ENCODE data around the gene NDST3. TPM values are rescaled to one million over a fixed set of nuclear protein-coding genes. Genes with fewer than 3 reads are reported as not detected.

NDST3 gene
- polyA plus RNA-seq, 1 of the 3 experiments (the other 2 are of a cell fraction) = 1.2 TPM

DNA sequence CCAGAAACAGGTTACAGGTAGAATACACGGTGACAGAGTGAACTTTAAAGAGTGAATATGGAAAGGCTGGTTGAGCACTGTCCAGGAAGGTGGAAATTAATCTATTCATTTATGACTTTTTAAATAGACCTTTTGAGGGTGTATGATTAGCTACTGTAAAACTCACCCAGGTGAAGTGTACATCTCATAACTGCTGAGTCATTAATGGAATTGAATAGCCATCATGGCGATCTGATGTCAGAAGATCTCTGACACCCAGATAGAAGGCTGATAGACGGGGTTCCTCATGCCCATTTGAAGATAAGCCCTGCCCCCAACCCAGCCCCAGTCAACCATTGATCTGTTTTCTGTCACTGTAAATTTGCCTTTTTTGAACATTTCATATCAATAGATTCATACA, 234.5 kb downstream of the NDST3 start:
- ChIA-PET CTCF (no interaction called here), POLR2A (no interaction called here)
- Histone ChIP-seq H3K27me3 (ENCODE audit: insufficient read depth) (no peaks in the 10 kb centered on the region), H3K9me2 (no peaks in the 10 kb centered on the region), H4K20me1 (ENCODE audit: insufficient read depth) (no peaks in the 10 kb centered on the region), H3K79me2 (ENCODE audit: insufficient read depth) (no peaks in the 10 kb centered on the region), H3K27ac (ENCODE audit: low read depth in 2 of 2, low read length in 1 of 2) (no peak overlapping the region), H3K9me3 (no peaks in the 10 kb centered on the region), H3F3A (replicated peaks; ENCODE audit: insufficient read depth) (peaks cover 7% of the 10 kb centered on the region), H3K9ac (no peak overlapping the region), H3K4me3 (ENCODE audit: low read depth in 2 of 2, low read length in 1 of 2) (no peak overlapping the region), H3K36me3 (replicated peaks in 1 of 2; ENCODE audit: control insufficient read depth in 1 of 2, insufficient read depth in 2 of 2, low read length in 1 of 2) (no peaks in the 10 kb centered on the region), H3K4me1 (ENCODE audit: control insufficient read depth in 1 of 2, insufficient read depth in 2 of 2, low read depth in 1 of 2, low read length in 1 of 2) (no peaks in the 10 kb centered on the region; a peak in 1 of 4 replicates), H3K4me2 (no peak overlapping the region), H2AFZ (ENCODE audit: low read depth) (no peak overlapping the region)
- no peak for TF ChIP-seq RFX5 (IDR thresholded peaks at IDR 0.05; ENCODE audit: low read length)
- TF ChIP-seq, protein P1, sequence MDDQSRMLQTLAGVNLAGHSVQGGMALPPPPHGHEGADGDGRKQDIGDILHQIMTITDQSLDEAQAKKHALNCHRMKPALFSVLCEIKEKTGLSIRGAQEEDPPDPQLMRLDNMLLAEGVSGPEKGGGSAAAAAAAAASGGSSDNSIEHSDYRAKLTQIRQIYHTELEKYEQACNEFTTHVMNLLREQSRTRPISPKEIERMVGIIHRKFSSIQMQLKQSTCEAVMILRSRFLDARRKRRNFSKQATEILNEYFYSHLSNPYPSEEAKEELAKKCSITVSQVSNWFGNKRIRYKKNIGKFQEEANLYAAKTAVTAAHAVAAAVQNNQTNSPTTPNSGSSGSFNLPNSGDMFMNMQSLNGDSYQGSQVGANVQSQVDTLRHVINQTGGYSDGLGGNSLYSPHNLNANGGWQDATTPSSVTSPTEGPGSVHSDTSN (IDR thresholded peaks at IDR 0.05) = no peak
- TF ChIP-seq MXI1 (IDR thresholded peaks at IDR 0.05; ENCODE audit: low read depth, low read length) = no peak
- no peak for TF ChIP-seq SIN3A (IDR thresholded peaks at IDR 0.05; ENCODE audit: borderline replicate concordance, low read depth, low read length)
- no peak for TF ChIP-seq POLR2AphosphoS5 (IDR thresholded peaks at IDR 0.05; ENCODE audit: low read depth, low read length)
- TF ChIP-seq EP300 (IDR thresholded peaks at IDR 0.05; ENCODE audit: borderline replicate concordance in 1 of 2, low read depth in 1 of 2, low read length in 1 of 2) = no peak
- TF ChIP-seq CHD2 (IDR thresholded peaks at IDR 0.05; ENCODE audit: low read length, partially characterized antibody) = no peak
- TF ChIP-seq, protein P2, sequence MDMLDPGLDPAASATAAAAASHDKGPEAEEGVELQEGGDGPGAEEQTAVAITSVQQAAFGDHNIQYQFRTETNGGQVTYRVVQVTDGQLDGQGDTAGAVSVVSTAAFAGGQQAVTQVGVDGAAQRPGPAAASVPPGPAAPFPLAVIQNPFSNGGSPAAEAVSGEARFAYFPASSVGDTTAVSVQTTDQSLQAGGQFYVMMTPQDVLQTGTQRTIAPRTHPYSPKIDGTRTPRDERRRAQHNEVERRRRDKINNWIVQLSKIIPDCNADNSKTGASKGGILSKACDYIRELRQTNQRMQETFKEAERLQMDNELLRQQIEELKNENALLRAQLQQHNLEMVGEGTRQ (IDR thresholded peaks at IDR 0.05; ENCODE audit: borderline replicate concordance, low read depth, low read length) = no peak
- TF ChIP-seq NFIC (IDR thresholded peaks at IDR 0.05; ENCODE audit: borderline replicate concordance) = no peak
- no peak for TF ChIP-seq YY1 (IDR thresholded peaks at IDR 0.05; ENCODE audit: low read depth)
- TF ChIP-seq, protein P3, sequence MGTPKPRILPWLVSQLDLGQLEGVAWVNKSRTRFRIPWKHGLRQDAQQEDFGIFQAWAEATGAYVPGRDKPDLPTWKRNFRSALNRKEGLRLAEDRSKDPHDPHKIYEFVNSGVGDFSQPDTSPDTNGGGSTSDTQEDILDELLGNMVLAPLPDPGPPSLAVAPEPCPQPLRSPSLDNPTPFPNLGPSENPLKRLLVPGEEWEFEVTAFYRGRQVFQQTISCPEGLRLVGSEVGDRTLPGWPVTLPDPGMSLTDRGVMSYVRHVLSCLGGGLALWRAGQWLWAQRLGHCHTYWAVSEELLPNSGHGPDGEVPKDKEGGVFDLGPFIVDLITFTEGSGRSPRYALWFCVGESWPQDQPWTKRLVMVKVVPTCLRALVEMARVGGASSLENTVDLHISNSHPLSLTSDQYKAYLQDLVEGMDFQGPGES (IDR thresholded peaks at IDR 0.05; ENCODE audit: low read depth, low read length) = no peak
- TF ChIP-seq EZH2phosphoT487 (IDR thresholded peaks at IDR 0.05; ENCODE audit: borderline replicate concordance, low read depth) = no peak
- TF ChIP-seq TAF1 (IDR thresholded peaks at IDR 0.05; ENCODE audit: borderline replicate concordance, low read depth, low read length) = no peak
- no peak for TF ChIP-seq JUND (IDR thresholded peaks at IDR 0.05)
- no peak for TF ChIP-seq GABPA (IDR thresholded peaks at IDR 0.05; ENCODE audit: low read depth)
- TF ChIP-seq, protein P4, sequence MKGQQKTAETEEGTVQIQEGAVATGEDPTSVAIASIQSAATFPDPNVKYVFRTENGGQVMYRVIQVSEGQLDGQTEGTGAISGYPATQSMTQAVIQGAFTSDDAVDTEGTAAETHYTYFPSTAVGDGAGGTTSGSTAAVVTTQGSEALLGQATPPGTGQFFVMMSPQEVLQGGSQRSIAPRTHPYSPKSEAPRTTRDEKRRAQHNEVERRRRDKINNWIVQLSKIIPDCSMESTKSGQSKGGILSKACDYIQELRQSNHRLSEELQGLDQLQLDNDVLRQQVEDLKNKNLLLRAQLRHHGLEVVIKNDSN (IDR thresholded peaks at IDR 0.05; ENCODE audit: borderline replicate concordance, low read depth) = no peak
- TF ChIP-seq, protein P5, sequence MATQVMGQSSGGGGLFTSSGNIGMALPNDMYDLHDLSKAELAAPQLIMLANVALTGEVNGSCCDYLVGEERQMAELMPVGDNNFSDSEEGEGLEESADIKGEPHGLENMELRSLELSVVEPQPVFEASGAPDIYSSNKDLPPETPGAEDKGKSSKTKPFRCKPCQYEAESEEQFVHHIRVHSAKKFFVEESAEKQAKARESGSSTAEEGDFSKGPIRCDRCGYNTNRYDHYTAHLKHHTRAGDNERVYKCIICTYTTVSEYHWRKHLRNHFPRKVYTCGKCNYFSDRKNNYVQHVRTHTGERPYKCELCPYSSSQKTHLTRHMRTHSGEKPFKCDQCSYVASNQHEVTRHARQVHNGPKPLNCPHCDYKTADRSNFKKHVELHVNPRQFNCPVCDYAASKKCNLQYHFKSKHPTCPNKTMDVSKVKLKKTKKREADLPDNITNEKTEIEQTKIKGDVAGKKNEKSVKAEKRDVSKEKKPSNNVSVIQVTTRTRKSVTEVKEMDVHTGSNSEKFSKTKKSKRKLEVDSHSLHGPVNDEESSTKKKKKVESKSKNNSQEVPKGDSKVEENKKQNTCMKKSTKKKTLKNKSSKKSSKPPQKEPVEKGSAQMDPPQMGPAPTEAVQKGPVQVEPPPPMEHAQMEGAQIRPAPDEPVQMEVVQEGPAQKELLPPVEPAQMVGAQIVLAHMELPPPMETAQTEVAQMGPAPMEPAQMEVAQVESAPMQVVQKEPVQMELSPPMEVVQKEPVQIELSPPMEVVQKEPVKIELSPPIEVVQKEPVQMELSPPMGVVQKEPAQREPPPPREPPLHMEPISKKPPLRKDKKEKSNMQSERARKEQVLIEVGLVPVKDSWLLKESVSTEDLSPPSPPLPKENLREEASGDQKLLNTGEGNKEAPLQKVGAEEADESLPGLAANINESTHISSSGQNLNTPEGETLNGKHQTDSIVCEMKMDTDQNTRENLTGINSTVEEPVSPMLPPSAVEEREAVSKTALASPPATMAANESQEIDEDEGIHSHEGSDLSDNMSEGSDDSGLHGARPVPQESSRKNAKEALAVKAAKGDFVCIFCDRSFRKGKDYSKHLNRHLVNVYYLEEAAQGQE (IDR thresholded peaks at IDR 0.05; ENCODE audit: low read depth, low read length) = no peak
- WGBS (ENCODE audit: low lambda C conversion rate) = 81% methylated on average over 3 of the region's 3 CpGs
- no peak for DNase-seq

Measured in SK-N-SH (cell line).